HepG2 (cell line): Measurements from ENCODE around the gene PSMD2. TPM values are rescaled to one million over a fixed set of nuclear protein-coding genes. Genes with fewer than 3 reads are reported as not detected.
"Not testable (repeated sequence)": the region's sequence is repeated elsewhere in the genome, so short reads cannot be mapped to it uniquely, and the experiment has no call there.

Source experiments
- ATAC-seq: fragments of 200-7000 bp; cut with Tn5 transposase; 3 replicates; pipeline ENCODE4 v1.9.1; 2020; ENCODE audit warnings: mild to moderate bottlenecking, moderate library complexity
- BruUV-seq: library from RNA; stranded (reverse); fragments of 400-500 nt; replicated peaks from 2 replicates; lab custom pipeline; 2021; lab: Mats Ljungman, UMichigan
- CTCF ChIA-PET: fragments of 300-600 bp; formaldehyde crosslinking; extraction: SDS; loops from one replicate; lab custom pipeline; 2021; ENCODE audit warnings: low total read pairs, inconsistent platforms, low intra/inter-chr PET ratio; lab: Yijun Ruan, JAX
- POLR2A ChIA-PET: fragments of 350-600 bp; sonication (Branson Sonifier 250); formaldehyde crosslinking; loops from one replicate; lab custom pipeline; 2020; ENCODE audit warnings: antibody characterized with exemption, inconsistent platforms; lab: Yijun Ruan, JAX
- DNase-seq: peaks from one replicate; pipeline ENCODE4 v3.0.0-alpha.2; 2015; ENCODE audit warnings: low spot score
- FAIRE-seq: peaks from 3 replicates; lab custom pipeline; 2011; peaks lifted over from hg19 to GRCh38; lab: Jason Lieb, UNC
- H2AFZ ChIP-seq: one replicate; pipeline ENCODE4 v1.6.1; 2011; ENCODE audit warnings: low read length, inconsistent platforms
- H3K27ac ChIP-seq: fragments of 300-600 bp; 3 replicates; pipeline ENCODE4 v1.8.0; 2011; ENCODE audit warnings: mixed run types, mild to moderate bottlenecking, mixed read lengths, low read length, inconsistent platforms; ENCODE audit not compliant: insufficient read depth; ENCODE audit errors: extremely low read length
- H3K27me3 ChIP-seq, 2 experiments: fragments of 200-600 bp in 1 of 2; 2 replicates in 1 of 2; 3 replicates in 1 of 2; pipeline versions ENCODE4 v1.6.0 to v1.8.0; 2011; ENCODE audit warnings: low read length in 2 of 2, mild to moderate bottlenecking in 2 of 2, moderate library complexity in 2 of 2, inconsistent platforms in 1 of 2; ENCODE audit not compliant: insufficient read depth in 2 of 2, control insufficient read depth in 1 of 2
- H3K36me3 ChIP-seq, 2 experiments: fragments of 200-600 bp in 1 of 2; replicated peaks in 1 of 2; 2 replicates in 1 of 2; 3 replicates in 1 of 2; pipeline versions ENCODE4 v1.5.1 to v1.8.0; 2011; ENCODE audit warnings: low read length in 2 of 2, inconsistent platforms in 1 of 2; ENCODE audit not compliant: insufficient read depth in 2 of 2, control insufficient read depth in 1 of 2
- H3K4me1 ChIP-seq: 2 replicates; pipeline ENCODE4 v1.5.1; 2012; ENCODE audit warnings: low read length, inconsistent platforms; ENCODE audit not compliant: insufficient read depth
- H3K4me2 ChIP-seq: 2 replicates; pipeline ENCODE4 v1.6.0; 2011; ENCODE audit warnings: low read depth, low read length, inconsistent platforms
- H3K4me3 ChIP-seq, 3 experiments: fragments of 200-600 bp in 1 of 3; sonication (generic), shearing (Covaris generic) in 1 of 3; replicated peaks in 1 of 3; 2 replicates each; pipeline ENCODE4 v1.5.1; 2011 to 2016; ENCODE audit warnings: low read length in 3 of 3, inconsistent platforms in 2 of 3, low read depth in 2 of 3, mild to moderate bottlenecking in 2 of 3, control low read depth in 1 of 3, mixed read lengths in 1 of 3; ENCODE audit not compliant: insufficient read depth in 1 of 3
- H3K79me2 ChIP-seq: one replicate; pipeline ENCODE4 v1.6.1; 2011; ENCODE audit warnings: low read length, inconsistent platforms; ENCODE audit not compliant: insufficient read depth
- H3K9ac ChIP-seq: 2 replicates; pipeline ENCODE4 v1.6.0; 2011; ENCODE audit warnings: mild to moderate bottlenecking, low read depth, low read length, inconsistent platforms; ENCODE audit not compliant: insufficient read depth
- H3K9me3 ChIP-seq: 2 replicates; pipeline ENCODE4 v1.5.1; 2012; ENCODE audit warnings: mild to moderate bottlenecking, low read length
- H4K20me1 ChIP-seq: 2 replicates; pipeline ENCODE4 v1.6.0; 2011; ENCODE audit warnings: inconsistent platforms, mild to moderate bottlenecking, low read length, moderate library complexity; ENCODE audit not compliant: insufficient read depth
- GATAD2A ChIP-seq: IDR thresholded peaks from 2 replicates; pipeline ENCODE4 v1.6.1; 2016
- THYN1 ChIP-seq: sonication (generic); formaldehyde crosslinking; IDR thresholded peaks from 2 replicates; pipeline ENCODE4 v1.8.1; 2023; ENCODE audit warnings: low read depth, mild to moderate bottlenecking, moderate library complexity, missing genetic modification reagents, borderline replicate concordance
- ZBTB21 ChIP-seq: sonication (generic); formaldehyde crosslinking; IDR thresholded peaks from 2 replicates; pipeline ENCODE4 v1.4.0; 2020; ENCODE audit warnings: missing genetic modification reagents
- ZNF232 ChIP-seq: sonication (generic); formaldehyde crosslinking; IDR thresholded peaks from 2 replicates; pipeline ENCODE4 v1.4.0; 2020; ENCODE audit warnings: missing genetic modification reagents, borderline replicate concordance
- ZNF614 ChIP-seq: IDR thresholded peaks from 2 replicates; pipeline ENCODE4 v1.6.1; 2018; ENCODE audit warnings: missing biosample characterization, missing genetic modification reagents, inconsistent platforms, borderline replicate concordance
- ZNF629 ChIP-seq: sonication (generic); formaldehyde crosslinking; conservative IDR thresholded peaks from 2 replicates; pipeline ENCODE4 v1.5.0; 2020; ENCODE audit warnings: missing genetic modification reagents
- ZNF724P ChIP-seq: sonication (generic); formaldehyde crosslinking; IDR thresholded peaks from 2 replicates; pipeline ENCODE4 v1.8.0; 2022; ENCODE audit warnings: missing genetic modification reagents, borderline replicate concordance
- ZSCAN20 ChIP-seq: sonication (generic); formaldehyde crosslinking; IDR thresholded peaks from 2 replicates; pipeline ENCODE4 v1.4.0; 2020; ENCODE audit warnings: missing genetic modification reagents, mild to moderate bottlenecking, borderline replicate concordance
- WGBS: methylation state at CpG from one replicate; pipeline ENCODE4 v1.1.6; 2017; ENCODE audit warnings: low lambda C conversion rate; 5-methylcytosine and 5-hydroxymethylcytosine counted together
- in situ Hi-C: cut with HindIII; loops from 2 replicates; pipeline ENCODE4 v1.10.0; 2017; ENCODE audit warnings: low pct_unique_long_range_greater_than_20kb; ENCODE audit not compliant: extremely low pct_ligation_motif_present
- intact Hi-C: fragments of 100-400 bp; cut with micrococcal nuclease; formaldehyde crosslinking; loops from one replicate; pipeline ENCODE4 v1.10.0; 2022; ENCODE audit not compliant: unreplicated experiment
- polyA plus RNA-seq, 8 experiments: library from polyadenylated mRNA; depleted of rRNA in 3 of 8; stranded (reverse) in 7 of 8; unstranded in 1 of 8; fragments of >200 nt; fragmentation: Illumina TruSeq in 4 of 8; extraction: Trizol in 4 of 8; gene quantifications; 2 replicates each; pipeline versions ENCODE4 v1.2.1 to v1.2.3, GENCODE V29; 2011 to 2016; ENCODE audit warnings: low read depth in 4 of 8, missing spikeins in 1 of 8, mixed read lengths in 1 of 8; ENCODE audit not compliant: insufficient read depth in 1 of 8
- total RNA-seq, 5 experiments: library from RNA; depleted of rRNA; stranded (reverse); fragments of >200 nt; fragmentation: Illumina TruSeq; extraction: Trizol; gene quantifications; 2 replicates each; pipeline ENCODE4 v1.2.3, GENCODE V29; 2016; ENCODE audit warnings: low read depth in 1 of 5
- TF ChIP-seq, protein P1 (sequence below): IDR thresholded peaks from 2 replicates; pipeline ENCODE4 v1.6.1; 2016; ENCODE audit warnings: mild to moderate bottlenecking, missing biosample characterization, missing genetic modification reagents
- TF ChIP-seq, protein P2 (sequence below): IDR thresholded peaks from 2 replicates; pipeline ENCODE4 v1.6.1; 2016; ENCODE audit warnings: control low read depth

PSMD2 gene
- total and polyA plus RNA-seq, 2 of the 13 experiments (the other 11 are each of a cell fraction or from before 2014, with no cell fraction given), result 125 to 200 TPM

- POLR2A ChIA-PET, result interaction anchor here (1.5 kb wide), 1 partner anchor 23 kb away, joined by 3 read pairs; no protein-coding TSS in a partner anchor
- H2AFZ ChIP-seq, H3K27me3 ChIP-seq, DNase-seq, intact Hi-C loops, ATAC-seq, FAIRE-seq, H3K27ac ChIP-seq, H3K9me3 ChIP-seq, H4K20me1 ChIP-seq, H3K4me2 ChIP-seq, in situ Hi-C loops, CTCF ChIA-PET, H3K9ac ChIP-seq, BruUV-seq, H3K4me3 ChIP-seq: not testable (repeated sequence)
- H3K4me1 ChIP-seq, result peaks cover 18% of the 10 kb centered on the region
- peaks cover 6 to 16% of the 10 kb centered on the region in 2 experiments; a peak in 4 of 5 replicates for H3K36me3 ChIP-seq
- peaks cover 14% of the 10 kb centered on the region for H3K79me2 ChIP-seq
- 96% methylated on average over 19 of the region's 19 CpGs for WGBS
Observed at GRCh38 chr3:184339451-184340135, 40.6 kb downstream of the PSMD2 start.

- CTCF ChIA-PET, result no interaction called here
- BruUV-seq, result no TSS peak
Observed at GRCh38 chr3:184341925-184342324, 42.9 kb downstream of the PSMD2 start.

More at GRCh38 chr3:184341925-184342324, 42.9 kb downstream of the PSMD2 start:
- Histone ChIP-seq H2AFZ (no peak overlapping the region), H3K9ac (no peak overlapping the region), H3K4me2 (no peak overlapping the region), H3K4me3 (no peak overlapping the region)
- no peak for FAIRE-seq
- no peak for DNase-seq
- in situ Hi-C loops, result no loop called here
- POLR2A ChIA-PET, result no interaction called here
- TF ChIP-seq ZNF629 (CRISPR knock-in tag) (no peak), THYN1 (CRISPR knock-in tag) (no peak), ZNF614 (CRISPR knock-in tag) (no peak), ZBTB21 (CRISPR knock-in tag) (no peak), ZNF724P (no peak), ZSCAN20 (CRISPR knock-in tag) (no peak), GATAD2A (no peak), ZNF232 (CRISPR knock-in tag) (no peak)
- TF ChIP-seq, protein P1, sequence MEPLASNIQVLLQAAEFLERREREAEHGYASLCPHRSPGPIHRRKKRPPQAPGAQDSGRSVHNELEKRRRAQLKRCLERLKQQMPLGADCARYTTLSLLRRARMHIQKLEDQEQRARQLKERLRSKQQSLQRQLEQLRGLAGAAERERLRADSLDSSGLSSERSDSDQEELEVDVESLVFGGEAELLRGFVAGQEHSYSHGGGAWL (CRISPR knock-in tag), result no peak
- TF ChIP-seq, protein P2, sequence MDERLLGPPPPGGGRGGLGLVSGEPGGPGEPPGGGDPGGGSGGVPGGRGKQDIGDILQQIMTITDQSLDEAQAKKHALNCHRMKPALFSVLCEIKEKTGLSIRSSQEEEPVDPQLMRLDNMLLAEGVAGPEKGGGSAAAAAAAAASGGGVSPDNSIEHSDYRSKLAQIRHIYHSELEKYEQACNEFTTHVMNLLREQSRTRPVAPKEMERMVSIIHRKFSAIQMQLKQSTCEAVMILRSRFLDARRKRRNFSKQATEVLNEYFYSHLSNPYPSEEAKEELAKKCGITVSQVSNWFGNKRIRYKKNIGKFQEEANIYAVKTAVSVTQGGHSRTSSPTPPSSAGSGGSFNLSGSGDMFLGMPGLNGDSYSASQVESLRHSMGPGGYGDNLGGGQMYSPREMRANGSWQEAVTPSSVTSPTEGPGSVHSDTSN (CRISPR knock-in tag), result no peak
- TF ChIP-seq, all 625 proteins: peak for 0
- intact Hi-C loops, result no loop called here
- H3K9me3 ChIP-seq, result no peaks in the 10 kb centered on the region
- no peak for ATAC-seq
- H3K27me3 ChIP-seq, result no peaks in the 10 kb centered on the region
- no peak overlapping the region for H3K27ac ChIP-seq
- peaks cover 8% of the 10 kb centered on the region for H3K79me2 ChIP-seq
- H4K20me1 ChIP-seq, result no peaks in the 10 kb centered on the region
- H3K36me3 ChIP-seq, result peaks cover 4 to 16% of the 10 kb centered on the region in 2 experiments; a peak in 4 of 5 replicates
- 88% methylated on average over 7 of the region's 7 CpGs for WGBS
- H3K4me1 ChIP-seq, result peaks cover 22% of the 10 kb centered on the region
